ENCODE data around the gene NEUROD2. TPM values are rescaled to one million over a fixed set of nuclear protein-coding genes. Genes with fewer than 3 reads are reported as not detected.
A peak's percentile ranks its signal among the peaks of the same experiment; 100 is the strongest.

The NEUROD2 gene
- polyA plus RNA-seq, 4 donors: 0.03 to 0.27 (median 0.04) TPM; not detected in 1

DNA sequence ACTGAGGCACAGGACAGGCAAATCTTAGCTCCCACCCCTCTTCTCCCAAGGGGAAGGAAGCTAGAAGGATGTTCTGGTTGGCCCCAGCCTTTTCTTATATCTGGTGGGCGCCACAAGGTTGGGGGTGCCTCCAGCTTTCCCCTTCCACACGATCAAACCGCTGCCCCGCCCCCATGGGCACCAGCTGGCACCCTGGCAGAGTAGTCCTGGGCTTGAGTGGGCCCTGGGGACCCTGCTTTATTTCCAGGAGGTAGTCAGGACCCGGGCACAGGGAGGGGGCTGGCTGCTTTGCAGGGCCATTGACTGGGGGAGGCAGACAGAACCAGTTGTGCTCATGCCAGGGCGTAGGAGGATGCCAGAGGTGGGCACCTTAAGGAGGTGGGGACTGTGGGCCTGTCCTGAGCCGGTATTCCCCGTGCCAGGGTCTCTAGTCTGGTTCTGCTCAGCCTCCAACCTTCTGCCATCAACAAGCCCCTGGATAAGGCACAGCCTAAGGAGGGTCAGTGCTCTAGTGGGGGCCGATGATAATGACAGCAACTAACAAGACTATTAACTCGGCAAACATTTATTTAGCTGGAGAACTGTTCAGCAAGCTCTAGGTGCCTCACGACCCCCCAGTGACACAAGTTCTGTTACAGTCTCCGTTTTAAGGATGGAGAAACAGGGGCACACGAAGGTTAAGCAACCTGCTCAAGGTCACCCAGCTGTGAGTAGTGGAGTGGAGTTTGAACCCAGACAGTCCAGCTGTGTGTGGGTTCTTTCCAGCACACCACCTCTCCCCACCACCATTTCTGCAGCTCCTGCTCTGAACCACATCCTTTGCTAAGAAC is 11.5 kb upstream of the NEUROD2 start:
- H3K27ac ChIP-seq (ENCODE audit: low read depth in 1 of 3, low read length in 2 of 3): no peak overlapping the region
- FAIRE-seq: no peak

DNA sequence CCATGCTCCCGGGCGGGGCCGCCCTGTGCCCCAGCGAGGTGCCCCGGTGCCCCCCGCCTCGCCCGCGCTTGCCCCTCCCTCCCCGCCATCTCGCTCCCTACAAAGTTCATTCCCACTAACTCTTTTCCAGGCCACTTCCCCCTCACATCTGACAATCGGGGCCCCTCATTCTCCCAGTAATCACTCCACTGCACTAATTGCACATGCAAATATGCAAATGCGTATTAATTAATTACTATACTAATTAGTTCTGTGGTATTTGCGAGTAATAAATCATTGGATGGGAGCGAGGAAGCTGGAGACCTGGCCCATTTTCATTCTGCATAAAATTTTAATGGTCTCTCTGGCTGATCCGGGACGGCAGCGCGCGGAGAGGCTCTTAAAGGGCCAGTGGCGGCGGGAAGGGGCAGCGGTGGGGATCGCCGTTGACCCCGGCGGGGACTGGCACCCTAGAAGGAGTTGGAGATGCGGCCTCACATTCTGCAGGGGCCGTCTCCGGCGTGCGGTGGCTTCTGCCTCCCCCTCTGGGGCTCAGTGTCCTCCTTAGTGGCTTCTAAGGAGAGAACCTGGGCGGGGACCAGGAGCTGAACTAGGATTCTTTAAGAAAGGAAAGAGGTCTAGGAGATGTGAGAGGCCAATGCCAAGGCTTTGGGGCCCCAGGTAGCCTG is 10.7 kb upstream of the NEUROD2 start:
- Histone ChIP-seq H3K4me1 (ENCODE audit: control insufficient read depth in 3 of 3, insufficient read depth in 2 of 3, low read depth in 1 of 3, low read length in 2 of 3) (peaks cover 2 to 24% (median 3%) of the 10 kb centered on the region in 3 donors), H3K36me3 (ENCODE audit: control insufficient read depth in 3 of 3, insufficient read depth in 2 of 3, low read depth in 1 of 3, low read length in 3 of 3) (no peaks in the 10 kb centered on the region), H3K9me3 (ENCODE audit: control insufficient read depth in 2 of 2, insufficient read depth in 1 of 2, low read depth in 1 of 2, low read length in 1 of 2) (no peaks in the 10 kb centered on the region), H3K27me3 (ENCODE audit: control insufficient read depth in 3 of 3, insufficient read depth in 3 of 3, low read length in 3 of 3) (peaks cover 0 to 34% (median 3%) of the 10 kb centered on the region in 3 donors), H3K27ac (ENCODE audit: low read depth in 1 of 3, low read length in 2 of 3) (no peak overlapping the region), H3K4me3 (ENCODE audit: low read depth in 1 of 3, low read length in 3 of 3) (peak overlapping the region; percentile 36 to 60 (median 38))
- DNase-seq (peak; percentile 36 to 58), FAIRE-seq (no peak)
- 2 to 7% (median 3%) methylated on average over 24 to 33 of the region's 33 CpGs for WGBS, 3 donors

More for the DNA sequence above, 11.5 kb upstream of the NEUROD2 start:
- Histone ChIP-seq H3K36me3 (ENCODE audit: control insufficient read depth in 3 of 3, insufficient read depth in 2 of 3, low read depth in 1 of 3, low read length in 3 of 3) (no peaks in the 10 kb centered on the region), H3K9me3 (ENCODE audit: control insufficient read depth in 2 of 2, insufficient read depth in 1 of 2, low read depth in 1 of 2, low read length in 1 of 2) (no peaks in the 10 kb centered on the region), H3K4me3 (ENCODE audit: low read depth in 1 of 3, low read length in 3 of 3) (no peak overlapping the region), H3K4me1 (ENCODE audit: control insufficient read depth in 3 of 3, insufficient read depth in 2 of 3, low read depth in 1 of 3, low read length in 2 of 3) (peaks cover 2 to 24% (median 3%) of the 10 kb centered on the region in 3 donors), H3K27me3 (ENCODE audit: control insufficient read depth in 3 of 3, insufficient read depth in 3 of 3, low read length in 3 of 3) (peaks cover 0 to 30% (median 3%) of the 10 kb centered on the region in 3 donors)
- WGBS, 3 donors: 22 to 53% (median 28%) methylated on average over 13 of the region's 13 CpGs
- DNase-seq: no peak

DNA sequence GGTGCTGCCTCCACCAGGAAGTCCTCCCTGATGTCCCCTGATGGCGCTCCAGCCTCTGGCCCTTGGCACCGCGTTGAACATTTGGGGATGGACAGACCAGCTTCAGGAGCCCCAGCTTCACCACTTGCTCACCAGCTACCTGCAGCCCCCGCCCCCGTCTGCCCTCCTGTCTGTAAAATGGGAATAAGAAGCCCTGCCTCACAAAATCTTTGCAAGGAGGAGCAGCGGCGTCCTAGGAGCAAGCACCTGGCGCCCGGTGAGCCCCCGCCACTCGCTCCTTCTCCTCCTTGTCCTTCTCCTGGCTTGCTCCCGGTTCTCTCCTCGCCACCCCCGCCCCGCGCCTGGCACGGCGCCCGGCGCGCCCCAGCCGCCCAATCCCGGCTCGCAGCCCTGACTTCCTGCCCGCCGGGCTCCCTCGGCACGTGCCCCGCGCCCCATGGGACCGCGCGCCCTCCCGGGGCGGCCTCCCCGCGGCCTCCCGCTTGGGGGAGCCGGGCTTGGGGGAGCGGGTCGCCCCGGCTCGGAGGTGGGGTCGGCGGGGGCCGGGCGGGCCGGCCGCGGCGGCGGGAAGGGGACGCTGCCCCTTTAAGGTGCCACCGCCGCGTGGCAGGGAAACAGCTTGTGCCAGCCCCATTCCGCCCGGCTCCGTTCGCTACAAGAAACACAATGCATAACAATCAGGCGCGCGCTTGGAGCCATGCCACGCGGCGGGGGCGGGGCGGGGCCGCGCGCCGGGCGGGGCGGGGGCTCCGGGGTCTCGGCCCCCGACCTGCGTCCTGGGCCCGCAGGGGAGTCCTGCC is 9.9 kb upstream of the NEUROD2 start:
- Histone ChIP-seq H3K27me3 (ENCODE audit: control insufficient read depth in 3 of 3, insufficient read depth in 3 of 3, low read length in 3 of 3) (peaks cover 0 to 41% (median 3%) of the 10 kb centered on the region in 3 donors), H3K27ac (ENCODE audit: low read depth in 1 of 3, low read length in 2 of 3) (no peak overlapping the region), H3K4me3 (ENCODE audit: low read depth in 1 of 3, low read length in 3 of 3) (peak overlapping the region; percentile 24 to 60 (median 38)), H3K4me1 (ENCODE audit: control insufficient read depth in 3 of 3, insufficient read depth in 2 of 3, low read depth in 1 of 3, low read length in 2 of 3) (peaks cover 0 to 21% (median 3%) of the 10 kb centered on the region in 3 donors), H3K9me3 (ENCODE audit: control insufficient read depth in 2 of 2, insufficient read depth in 1 of 2, low read depth in 1 of 2, low read length in 1 of 2) (no peaks in the 10 kb centered on the region), H3K36me3 (ENCODE audit: control insufficient read depth in 3 of 3, insufficient read depth in 2 of 3, low read depth in 1 of 3, low read length in 3 of 3) (no peaks in the 10 kb centered on the region)
- WGBS, 3 donors: 1% methylated on average over 38 to 79 of the region's 79 CpGs
- DNase-seq (peak; percentile 74 to 80), FAIRE-seq (no peak)

- WGBS, 3 donors: 71 to 89% (median 82%) methylated on average over 3 of the region's 3 CpGs
Measured at GRCh38 chr17:39617100-39617445, 9.4 kb upstream of the NEUROD2 start.

DNA sequence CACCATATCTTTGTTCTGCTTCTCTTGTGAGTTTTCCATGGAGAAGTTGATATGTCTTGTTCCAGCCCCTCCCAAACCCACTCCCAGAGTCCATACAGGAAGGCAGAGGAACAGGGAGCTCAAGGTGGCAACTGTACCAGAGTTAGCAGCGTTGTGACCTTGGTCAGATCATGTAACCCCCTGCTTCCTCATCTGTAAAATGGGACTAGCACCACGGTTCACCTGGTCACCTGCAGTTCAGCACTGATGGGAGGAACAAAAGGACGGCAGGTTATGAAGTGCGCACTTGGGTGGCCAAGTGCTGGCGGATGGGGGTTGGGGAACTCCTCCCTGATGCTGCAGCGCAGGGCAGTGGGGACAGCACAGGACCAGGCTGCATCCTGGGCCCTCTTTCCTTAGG is 7.7 kb upstream of the NEUROD2 start:
- Histone ChIP-seq H3K9me3 (ENCODE audit: control insufficient read depth in 2 of 2, insufficient read depth in 1 of 2, low read depth in 1 of 2, low read length in 1 of 2) (no peaks in the 10 kb centered on the region), H3K27me3 (ENCODE audit: control insufficient read depth in 3 of 3, insufficient read depth in 3 of 3, low read length in 3 of 3) (peaks cover 0 to 60% (median 3%) of the 10 kb centered on the region in 3 donors), H3K4me1 (ENCODE audit: control insufficient read depth in 3 of 3, insufficient read depth in 2 of 3, low read depth in 1 of 3, low read length in 2 of 3) (peaks cover 0 to 15% (median 3%) of the 10 kb centered on the region in 3 donors), H3K36me3 (ENCODE audit: control insufficient read depth in 3 of 3, insufficient read depth in 2 of 3, low read depth in 1 of 3, low read length in 3 of 3) (no peaks in the 10 kb centered on the region), H3K27ac (ENCODE audit: low read depth in 1 of 3, low read length in 2 of 3) (no peak overlapping the region), H3K4me3 (ENCODE audit: low read depth in 1 of 3, low read length in 3 of 3) (no peak overlapping the region)
- DNase-seq (no peak), FAIRE-seq (no peak)
- WGBS, 3 donors: 53 to 60% (median 55%) methylated on average over 6 of the region's 6 CpGs

More at GRCh38 chr17:39617100-39617445, 9.4 kb upstream of the NEUROD2 start:
- no peak overlapping the region for H3K4me3 ChIP-seq (ENCODE audit: low read depth in 1 of 3, low read length in 3 of 3)
- H3K4me1 ChIP-seq (ENCODE audit: control insufficient read depth in 3 of 3, insufficient read depth in 2 of 3, low read depth in 1 of 3, low read length in 2 of 3): peaks cover 0 to 18% (median 3%) of the 10 kb centered on the region in 3 donors
- no peaks in the 10 kb centered on the region for H3K9me3 ChIP-seq (ENCODE audit: control insufficient read depth in 2 of 2, insufficient read depth in 1 of 2, low read depth in 1 of 2, low read length in 1 of 2)
- H3K36me3 ChIP-seq (ENCODE audit: control insufficient read depth in 3 of 3, insufficient read depth in 2 of 3, low read depth in 1 of 3, low read length in 3 of 3): no peaks in the 10 kb centered on the region
- FAIRE-seq: no peak
- peaks cover 0 to 47% (median 3%) of the 10 kb centered on the region in 3 donors for H3K27me3 ChIP-seq (ENCODE audit: control insufficient read depth in 3 of 3, insufficient read depth in 3 of 3, low read length in 3 of 3)
- DNase-seq: no peak
- H3K27ac ChIP-seq (ENCODE audit: low read depth in 1 of 3, low read length in 2 of 3): no peak overlapping the region

- peaks cover 0 to 65% (median 5%) of the 10 kb centered on the region in 3 donors for H3K27me3 ChIP-seq (ENCODE audit: control insufficient read depth in 3 of 3, insufficient read depth in 3 of 3, low read length in 3 of 3)
- FAIRE-seq: no peak
Measured at GRCh38 chr17:39614545-39615157, 6.9 kb upstream of the NEUROD2 start.

GRCh38 chr17:39612935-39613464 is 5.3 kb upstream of the NEUROD2 start:
- no peak overlapping the region for H3K4me3 ChIP-seq (ENCODE audit: low read depth in 1 of 3, low read length in 3 of 3)
- FAIRE-seq (no peak), DNase-seq (no peak)
- no peaks in the 10 kb centered on the region for H3K36me3 ChIP-seq (ENCODE audit: control insufficient read depth in 3 of 3, insufficient read depth in 2 of 3, low read depth in 1 of 3, low read length in 3 of 3)
- H3K27ac ChIP-seq (ENCODE audit: low read depth in 1 of 3, low read length in 2 of 3): no peak overlapping the region
- peaks cover 0 to 82% (median 17%) of the 10 kb centered on the region in 3 donors for H3K27me3 ChIP-seq (ENCODE audit: control insufficient read depth in 3 of 3, insufficient read depth in 3 of 3, low read length in 3 of 3)
- no peaks in the 10 kb centered on the region for H3K4me1 ChIP-seq (ENCODE audit: control insufficient read depth in 3 of 3, insufficient read depth in 2 of 3, low read depth in 1 of 3, low read length in 2 of 3)
- 53 to 69% (median 62%) methylated on average over 7 of the region's 7 CpGs for WGBS, 3 donors
- peaks cover 0 to 2% of the 10 kb centered on the region in 2 donors for H3K9me3 ChIP-seq (ENCODE audit: control insufficient read depth in 2 of 2, insufficient read depth in 1 of 2, low read depth in 1 of 2, low read length in 1 of 2)

More at GRCh38 chr17:39614545-39615157, 6.9 kb upstream of the NEUROD2 start:
- no peaks in the 10 kb centered on the region for H3K36me3 ChIP-seq (ENCODE audit: control insufficient read depth in 3 of 3, insufficient read depth in 2 of 3, low read depth in 1 of 3, low read length in 3 of 3)
- DNase-seq: no peak
- H3K9me3 ChIP-seq (ENCODE audit: control insufficient read depth in 2 of 2, insufficient read depth in 1 of 2, low read depth in 1 of 2, low read length in 1 of 2): no peaks in the 10 kb centered on the region
- H3K4me3 ChIP-seq (ENCODE audit: low read depth in 1 of 3, low read length in 3 of 3): no peak overlapping the region
- WGBS, 3 donors: 81 to 85% (median 82%) methylated on average over 3 of the region's 3 CpGs
- H3K27ac ChIP-seq (ENCODE audit: low read depth in 1 of 3, low read length in 2 of 3): no peak overlapping the region
- peaks cover 0 to 12% (median 3%) of the 10 kb centered on the region in 3 donors for H3K4me1 ChIP-seq (ENCODE audit: control insufficient read depth in 3 of 3, insufficient read depth in 2 of 3, low read depth in 1 of 3, low read length in 2 of 3)
